Epithelial cell of esophagus (primary cell): ENCODE data around the gene ZNF579.

Source experiments
- DNase-seq: peaks from one replicate; pipeline ENCODE4 v3.0.0; 2010; ENCODE audit warnings: low read depth
- H3K4me3 ChIP-seq: 2 replicates; pipeline ENCODE4 v1.5.1; 2011; ENCODE audit warnings: mild to moderate bottlenecking, low read length, control low read depth
- TF ChIP-seq, protein P1 (sequence below): IDR thresholded peaks from 2 replicates; pipeline ENCODE4 v1.5.1; 2011; ENCODE audit warnings: low read depth, mild to moderate bottlenecking, low read length, control low read depth, inconsistent platforms; ENCODE audit not compliant: insufficient read depth; ENCODE audit errors: missing control alignments

Gene ZNF579

GRCh38 chr19:55605207-55605636 lies 24.6 kb upstream of the ZNF579 start:
- H3K4me3 ChIP-seq = peak overlapping the region; percentile 79
- TF ChIP-seq, protein P1, sequence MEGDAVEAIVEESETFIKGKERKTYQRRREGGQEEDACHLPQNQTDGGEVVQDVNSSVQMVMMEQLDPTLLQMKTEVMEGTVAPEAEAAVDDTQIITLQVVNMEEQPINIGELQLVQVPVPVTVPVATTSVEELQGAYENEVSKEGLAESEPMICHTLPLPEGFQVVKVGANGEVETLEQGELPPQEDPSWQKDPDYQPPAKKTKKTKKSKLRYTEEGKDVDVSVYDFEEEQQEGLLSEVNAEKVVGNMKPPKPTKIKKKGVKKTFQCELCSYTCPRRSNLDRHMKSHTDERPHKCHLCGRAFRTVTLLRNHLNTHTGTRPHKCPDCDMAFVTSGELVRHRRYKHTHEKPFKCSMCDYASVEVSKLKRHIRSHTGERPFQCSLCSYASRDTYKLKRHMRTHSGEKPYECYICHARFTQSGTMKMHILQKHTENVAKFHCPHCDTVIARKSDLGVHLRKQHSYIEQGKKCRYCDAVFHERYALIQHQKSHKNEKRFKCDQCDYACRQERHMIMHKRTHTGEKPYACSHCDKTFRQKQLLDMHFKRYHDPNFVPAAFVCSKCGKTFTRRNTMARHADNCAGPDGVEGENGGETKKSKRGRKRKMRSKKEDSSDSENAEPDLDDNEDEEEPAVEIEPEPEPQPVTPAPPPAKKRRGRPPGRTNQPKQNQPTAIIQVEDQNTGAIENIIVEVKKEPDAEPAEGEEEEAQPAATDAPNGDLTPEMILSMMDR = no peak
- DNase-seq = peak; percentile 97

DNA sequence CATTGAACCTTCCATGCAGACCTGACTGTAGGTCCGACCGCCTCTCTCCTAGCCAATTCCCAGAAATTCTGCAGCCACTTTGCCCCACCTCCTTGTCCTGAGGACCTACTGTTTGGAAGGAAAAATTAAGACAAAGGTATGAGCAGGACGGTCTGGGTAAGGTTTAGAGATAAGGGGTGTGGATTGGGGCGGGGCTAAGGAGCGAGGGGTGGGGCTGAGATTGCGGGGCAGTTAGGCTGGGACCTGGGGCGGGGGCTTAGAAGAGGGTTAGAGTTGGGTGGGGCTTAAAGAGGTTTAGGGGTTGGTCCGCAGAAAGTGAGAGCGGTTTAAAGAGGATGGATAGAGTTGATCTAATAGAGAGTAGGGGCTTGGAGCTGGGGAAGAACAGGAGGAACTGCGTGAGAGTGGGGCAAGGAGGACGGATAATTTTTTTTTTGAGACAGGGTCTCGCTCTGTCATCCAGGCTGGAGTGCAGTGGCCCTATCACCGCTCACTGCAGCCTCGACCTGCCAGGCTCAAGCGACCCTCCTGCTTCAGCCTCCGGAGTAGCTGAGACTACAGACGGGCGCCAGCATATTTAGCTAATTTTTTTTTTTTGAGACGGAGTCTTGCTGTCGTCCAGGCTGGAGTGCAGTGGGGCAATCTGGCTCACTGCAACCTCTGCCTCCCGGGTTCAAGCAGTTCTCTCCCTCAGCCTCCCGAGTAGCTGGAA lies 23.1 kb upstream of the ZNF579 start:
- no peak overlapping the region for H3K4me3 ChIP-seq
- TF ChIP-seq, protein P1 = no peak
- no peak for DNase-seq

GRCh38 chr19:55603115-55603514 lies 22.5 kb upstream of the ZNF579 start:
- DNase-seq = no peak
- H3K4me3 ChIP-seq = no peak overlapping the region
- TF ChIP-seq, protein P1 = no peak

- no peak for DNase-seq
Measured at GRCh38 chr19:55602104-55603001, 21.7 kb upstream of the ZNF579 start.

GRCh38 chr19:55601084-55601483 lies 20.4 kb upstream of the ZNF579 start:
- DNase-seq = peak; percentile 85
- TF ChIP-seq, protein P1 = no peak
- H3K4me3 ChIP-seq = peak overlapping the region; percentile 90

More at GRCh38 chr19:55602104-55603001, 21.7 kb upstream of the ZNF579 start:
- TF ChIP-seq, protein P1 = no peak
- no peak overlapping the region for H3K4me3 ChIP-seq

DNA sequence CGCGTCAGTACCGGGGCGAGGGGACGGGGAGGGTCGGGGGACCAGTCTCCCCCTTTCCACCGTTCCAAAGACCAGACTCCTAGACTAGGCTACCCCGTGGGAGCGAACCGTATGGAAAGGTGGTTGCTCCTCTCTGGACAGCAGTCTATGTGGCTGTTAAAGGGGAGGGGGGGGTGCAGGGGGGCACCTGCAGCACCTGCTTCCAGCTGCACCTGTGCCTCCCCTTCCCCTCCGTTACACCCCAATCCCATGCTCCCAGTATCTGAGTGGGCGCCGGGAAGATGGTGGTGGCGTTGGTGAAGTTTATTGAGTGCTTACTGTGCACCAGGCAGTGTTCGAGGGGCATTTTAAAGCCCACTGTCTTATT lies 20.0 kb upstream of the ZNF579 start:
- DNase-seq = no peak
- peak overlapping the region; percentile 90 for H3K4me3 ChIP-seq
- TF ChIP-seq, protein P1 = no peak
